Measurements from ENCODE around the gene EGFR.
"Not testable (repeated sequence)": the region's sequence is repeated elsewhere in the genome, so short reads cannot be mapped to it uniquely, and the experiment has no call there.

EGFR gene

GRCh38 chr7:55157764-55158105, 138.9 kb downstream of the EGFR start:
- H3K9me3 ChIP-seq (ENCODE audit: control insufficient read depth in 1 of 2, low read length in 2 of 2), result no peaks in the 10 kb centered on the region
- H3K36me3 ChIP-seq (ENCODE audit: control insufficient read depth in 1 of 2, insufficient read depth in 2 of 2, low read length in 2 of 2), result peaks cover 21 to 80% of the 10 kb centered on the region in 2 donors
- H3K4me3 ChIP-seq (ENCODE audit: low read depth in 1 of 2, low read length in 2 of 2), result no peak overlapping the region
- no peaks in the 10 kb centered on the region for H3K4me1 ChIP-seq (ENCODE audit: control insufficient read depth in 1 of 2, insufficient read depth in 2 of 2, low read length in 2 of 2)
- no peaks in the 10 kb centered on the region for H3K27me3 ChIP-seq (ENCODE audit: low read depth, low read length)
- H3K27ac ChIP-seq (ENCODE audit: low read length), result no peak overlapping the region

- Histone ChIP-seq H3K9me3 (ENCODE audit: control insufficient read depth in 1 of 2, low read length in 2 of 2) (no peaks in the 10 kb centered on the region), H3K4me3 (ENCODE audit: low read depth in 1 of 2, low read length in 2 of 2) (no peak overlapping the region), H3K4me1 (ENCODE audit: control insufficient read depth in 1 of 2, insufficient read depth in 2 of 2, low read length in 2 of 2) (no peaks in the 10 kb centered on the region), H3K27ac (ENCODE audit: low read length) (no peak overlapping the region), H3K36me3 (ENCODE audit: control insufficient read depth in 1 of 2, insufficient read depth in 2 of 2, low read length in 2 of 2) (peaks cover 23 to 76% of the 10 kb centered on the region in 2 donors), H3K27me3 (ENCODE audit: low read depth, low read length) (no peaks in the 10 kb centered on the region)
Observed at GRCh38 chr7:55158541-55159382, 139.9 kb downstream of the EGFR start.

GRCh38 chr7:55160539-55160938, 141.7 kb downstream of the EGFR start:
- H3K27ac ChIP-seq (ENCODE audit: low read length), result no peak overlapping the region
- peaks cover 32 to 80% of the 10 kb centered on the region in 2 donors for H3K36me3 ChIP-seq (ENCODE audit: control insufficient read depth in 1 of 2, insufficient read depth in 2 of 2, low read length in 2 of 2)
- H3K27me3 ChIP-seq (ENCODE audit: low read depth, low read length), result no peaks in the 10 kb centered on the region
- no peaks in the 10 kb centered on the region for H3K4me1 ChIP-seq (ENCODE audit: control insufficient read depth in 1 of 2, insufficient read depth in 2 of 2, low read length in 2 of 2)
- H3K9me3 ChIP-seq (ENCODE audit: control insufficient read depth in 1 of 2, low read length in 2 of 2), result no peaks in the 10 kb centered on the region
- no peak overlapping the region for H3K4me3 ChIP-seq (ENCODE audit: low read depth in 1 of 2, low read length in 2 of 2)

- no peak overlapping the region for H3K27ac ChIP-seq (ENCODE audit: low read length)
- H3K9me3 ChIP-seq (ENCODE audit: control insufficient read depth in 1 of 2, low read length in 2 of 2), result no peaks in the 10 kb centered on the region
- no peaks in the 10 kb centered on the region for H3K27me3 ChIP-seq (ENCODE audit: low read depth, low read length)
- H3K4me1 ChIP-seq (ENCODE audit: control insufficient read depth in 1 of 2, insufficient read depth in 2 of 2, low read length in 2 of 2), result no peaks in the 10 kb centered on the region
- H3K4me3 ChIP-seq (ENCODE audit: low read depth in 1 of 2, low read length in 2 of 2), result no peak overlapping the region
- peaks cover 30 to 80% of the 10 kb centered on the region in 2 donors for H3K36me3 ChIP-seq (ENCODE audit: control insufficient read depth in 1 of 2, insufficient read depth in 2 of 2, low read length in 2 of 2)
Observed at GRCh38 chr7:55161154-55161687, 142.4 kb downstream of the EGFR start.

- Histone ChIP-seq H3K27ac (ENCODE audit: low read length) (no peak overlapping the region), H3K4me1 (ENCODE audit: control insufficient read depth in 1 of 2, insufficient read depth in 2 of 2, low read length in 2 of 2) (no peaks in the 10 kb centered on the region), H3K4me3 (ENCODE audit: low read depth in 1 of 2, low read length in 2 of 2) (no peak overlapping the region), H3K36me3 (ENCODE audit: control insufficient read depth in 1 of 2, insufficient read depth in 2 of 2, low read length in 2 of 2) (peaks cover 25 to 71% of the 10 kb centered on the region in 2 donors), H3K9me3 (ENCODE audit: control insufficient read depth in 1 of 2, low read length in 2 of 2) (no peaks in the 10 kb centered on the region), H3K27me3 (ENCODE audit: low read depth, low read length) (no peaks in the 10 kb centered on the region)
Observed at GRCh38 chr7:55162476-55162875, 143.7 kb downstream of the EGFR start.

GRCh38 chr7:55163733-55164132, 144.9 kb downstream of the EGFR start:
- Histone ChIP-seq H3K4me1 (ENCODE audit: control insufficient read depth in 1 of 2, insufficient read depth in 2 of 2, low read length in 2 of 2) (no peaks in the 10 kb centered on the region), H3K36me3 (ENCODE audit: control insufficient read depth in 1 of 2, insufficient read depth in 2 of 2, low read length in 2 of 2) (peaks cover 25 to 58% of the 10 kb centered on the region in 2 donors), H3K9me3 (ENCODE audit: control insufficient read depth in 1 of 2, low read length in 2 of 2) (no peaks in the 10 kb centered on the region), H3K27me3 (ENCODE audit: low read depth, low read length) (no peaks in the 10 kb centered on the region), H3K4me3 (ENCODE audit: low read depth in 1 of 2, low read length in 2 of 2) (no peak overlapping the region), H3K27ac (ENCODE audit: low read length) (no peak overlapping the region)

GRCh38 chr7:55164527-55164926, 145.7 kb downstream of the EGFR start:
- no peak overlapping the region for H3K4me3 ChIP-seq (ENCODE audit: low read depth in 1 of 2, low read length in 2 of 2)
- no peaks in the 10 kb centered on the region for H3K27me3 ChIP-seq (ENCODE audit: low read depth, low read length)
- H3K9me3 ChIP-seq (ENCODE audit: control insufficient read depth in 1 of 2, low read length in 2 of 2), result no peaks in the 10 kb centered on the region
- H3K4me1 ChIP-seq (ENCODE audit: control insufficient read depth in 1 of 2, insufficient read depth in 2 of 2, low read length in 2 of 2), result no peaks in the 10 kb centered on the region
- H3K36me3 ChIP-seq (ENCODE audit: control insufficient read depth in 1 of 2, insufficient read depth in 2 of 2, low read length in 2 of 2), result peaks cover 25 to 51% of the 10 kb centered on the region in 2 donors
- H3K27ac ChIP-seq (ENCODE audit: low read length), result no peak overlapping the region

GRCh38 chr7:55165176-55165861, 146.5 kb downstream of the EGFR start:
- no peaks in the 10 kb centered on the region for H3K27me3 ChIP-seq (ENCODE audit: low read depth, low read length)
- no peaks in the 10 kb centered on the region for H3K9me3 ChIP-seq (ENCODE audit: control insufficient read depth in 1 of 2, low read length in 2 of 2)
- H3K4me3 ChIP-seq (ENCODE audit: low read depth in 1 of 2, low read length in 2 of 2), result no peak overlapping the region
- peaks cover 25 to 49% of the 10 kb centered on the region in 2 donors for H3K36me3 ChIP-seq (ENCODE audit: control insufficient read depth in 1 of 2, insufficient read depth in 2 of 2, low read length in 2 of 2)
- no peaks in the 10 kb centered on the region for H3K4me1 ChIP-seq (ENCODE audit: control insufficient read depth in 1 of 2, insufficient read depth in 2 of 2, low read length in 2 of 2)
- no peak overlapping the region for H3K27ac ChIP-seq (ENCODE audit: low read length)

- not testable (repeated sequence) for H3K27me3 ChIP-seq (ENCODE audit: low read depth, low read length); H3K4me1 ChIP-seq (ENCODE audit: control insufficient read depth in 1 of 2, insufficient read depth in 2 of 2, low read length in 2 of 2); H3K9me3 ChIP-seq (ENCODE audit: control insufficient read depth in 1 of 2, low read length in 2 of 2); H3K4me3 ChIP-seq (ENCODE audit: low read depth in 1 of 2, low read length in 2 of 2); H3K27ac ChIP-seq (ENCODE audit: low read length)
- peaks cover 29 to 49% of the 10 kb centered on the region in 2 donors for H3K36me3 ChIP-seq (ENCODE audit: control insufficient read depth in 1 of 2, insufficient read depth in 2 of 2, low read length in 2 of 2)
Observed at GRCh38 chr7:55167296-55167695, 148.5 kb downstream of the EGFR start.

- Histone ChIP-seq H3K36me3 (ENCODE audit: control insufficient read depth in 1 of 2, insufficient read depth in 2 of 2, low read length in 2 of 2) (peaks cover 35 to 63% of the 10 kb centered on the region in 2 donors), H3K27ac (ENCODE audit: low read length) (no peak overlapping the region), H3K27me3 (ENCODE audit: low read depth, low read length) (no peaks in the 10 kb centered on the region), H3K4me1 (ENCODE audit: control insufficient read depth in 1 of 2, insufficient read depth in 2 of 2, low read length in 2 of 2) (no peaks in the 10 kb centered on the region), H3K9me3 (ENCODE audit: control insufficient read depth in 1 of 2, low read length in 2 of 2) (no peaks in the 10 kb centered on the region), H3K4me3 (ENCODE audit: low read depth in 1 of 2, low read length in 2 of 2) (no peak overlapping the region)
Observed at GRCh38 chr7:55170335-55171069, 151.7 kb downstream of the EGFR start.

- H3K36me3 ChIP-seq (ENCODE audit: control insufficient read depth in 1 of 2, insufficient read depth in 2 of 2, low read length in 2 of 2), result peaks cover 35 to 58% of the 10 kb centered on the region in 2 donors
- H3K9me3 ChIP-seq (ENCODE audit: control insufficient read depth in 1 of 2, low read length in 2 of 2), result no peaks in the 10 kb centered on the region
- H3K4me3 ChIP-seq (ENCODE audit: low read depth in 1 of 2, low read length in 2 of 2), result no peak overlapping the region
- H3K27ac ChIP-seq (ENCODE audit: low read length), result no peak overlapping the region
- H3K4me1 ChIP-seq (ENCODE audit: control insufficient read depth in 1 of 2, insufficient read depth in 2 of 2, low read length in 2 of 2), result no peaks in the 10 kb centered on the region
- H3K27me3 ChIP-seq (ENCODE audit: low read depth, low read length), result no peaks in the 10 kb centered on the region
Observed at GRCh38 chr7:55171157-55171556, 152.3 kb downstream of the EGFR start.
